HepG2 (cell line): ENCODE results near the gene CTSV. TPM values are rescaled to one million over a fixed set of nuclear protein-coding genes. Genes with fewer than 3 reads are reported as not detected.

Experiments
- AHDC1 ChIP-seq: sonication (generic); formaldehyde crosslinking; IDR thresholded peaks from 2 replicates; pipeline ENCODE4 v1.5.1; 2020; ENCODE audit warnings: mild to moderate bottlenecking, missing genetic modification reagents, borderline replicate concordance
- ATF1 ChIP-seq: IDR thresholded peaks from 2 replicates; pipeline ENCODE4 v1.6.1; 2016; ENCODE audit warnings: mild to moderate bottlenecking, control low read depth
- CEBPG ChIP-seq: IDR thresholded peaks from 2 replicates; pipeline ENCODE4 v1.6.1; 2016
- GABPA ChIP-seq, 2 experiments: IDR thresholded peaks; 2 replicates each; pipeline ENCODE4 v1.6.1; 2011 to 2016; ENCODE audit warnings: low read depth in 2 of 2, low read length in 1 of 2, missing biosample characterization in 1 of 2, missing genetic modification characterization in 1 of 2
- GMEB1 ChIP-seq: sonication (generic); formaldehyde crosslinking; IDR thresholded peaks from 2 replicates; pipeline ENCODE4 v1.5.1; 2020; ENCODE audit warnings: missing genetic modification reagents, mild to moderate bottlenecking, borderline replicate concordance
- MAX ChIP-seq: IDR thresholded peaks from 2 replicates; pipeline ENCODE4 v1.6.1; 2012; ENCODE audit warnings: inconsistent platforms
- NFYC ChIP-seq: IDR thresholded peaks from 2 replicates; pipeline ENCODE4 v1.6.1; 2016; ENCODE audit warnings: missing genetic modification reagents, missing compliant biosample characterization
- NR2C2 ChIP-seq: sonication (generic); formaldehyde crosslinking; IDR thresholded peaks from 2 replicates; pipeline ENCODE4 v1.4.0; 2020; ENCODE audit warnings: missing genetic modification reagents, mild to moderate bottlenecking, moderate library complexity, borderline replicate concordance
- POGZ ChIP-seq: sonication (generic); formaldehyde crosslinking; IDR thresholded peaks from 2 replicates; pipeline ENCODE4 v1.4.0; 2020; ENCODE audit warnings: mild to moderate bottlenecking, missing genetic modification reagents
- RBFOX2 ChIP-seq: fragments of 200-400 bp; formaldehyde crosslinking; IDR thresholded peaks from 2 replicates; pipeline ENCODE4 v1.6.1; 2017; ENCODE audit warnings: low read depth, mild to moderate bottlenecking, low read length
- TEAD3 ChIP-seq: optimal IDR thresholded peaks from 2 replicates; pipeline ENCODE3; 2016; ENCODE audit warnings: borderline replicate concordance
- UBTF ChIP-seq: sonication (generic); formaldehyde crosslinking; IDR thresholded peaks from 2 replicates; pipeline ENCODE4 v1.4.0; 2020; ENCODE audit warnings: mild to moderate bottlenecking, missing genetic modification reagents
- ZBTB2 ChIP-seq: sonication (generic); formaldehyde crosslinking; IDR thresholded peaks from 2 replicates; pipeline ENCODE4 v1.8.0; 2022; ENCODE audit warnings: low read depth, missing genetic modification reagents
- ZFY ChIP-seq: sonication (generic); formaldehyde crosslinking; IDR thresholded peaks from 2 replicates; pipeline ENCODE4 v1.4.0; 2020; ENCODE audit warnings: missing genetic modification reagents
- ZNF782 ChIP-seq: sonication (generic); formaldehyde crosslinking; IDR thresholded peaks from 2 replicates; pipeline ENCODE4 v1.4.0; 2020; ENCODE audit warnings: missing genetic modification reagents, mild to moderate bottlenecking, borderline replicate concordance
- ZZZ3 ChIP-seq: sonication (generic); formaldehyde crosslinking; IDR thresholded peaks from 2 replicates; pipeline ENCODE4 v1.4.0; 2020; ENCODE audit warnings: missing genetic modification reagents, mild to moderate bottlenecking, borderline replicate concordance
- polyA plus RNA-seq, 8 experiments: library from polyadenylated mRNA; depleted of rRNA in 3 of 8; stranded (reverse) in 7 of 8; unstranded in 1 of 8; fragments of >200 nt; fragmentation: Illumina TruSeq in 4 of 8; extraction: Trizol in 4 of 8; gene quantifications; 2 replicates each; pipeline versions ENCODE4 v1.2.1 to v1.2.3, GENCODE V29; 2011 to 2016; ENCODE audit warnings: low read depth in 4 of 8, missing spikeins in 1 of 8, mixed read lengths in 1 of 8; ENCODE audit not compliant: insufficient read depth in 1 of 8
- total RNA-seq, 5 experiments: library from RNA; depleted of rRNA; stranded (reverse); fragments of >200 nt; fragmentation: Illumina TruSeq; extraction: Trizol; gene quantifications; 2 replicates each; pipeline ENCODE4 v1.2.3, GENCODE V29; 2016; ENCODE audit warnings: low read depth in 1 of 5

CTSV gene
- total and polyA plus RNA-seq, 2 of the 13 experiments (the other 11 are each of a cell fraction or from before 2014, with no cell fraction given), result 10.6 to 12.6 TPM

GRCh38 chr9:97013151-97014132 is 25.5 kb downstream of the CTSV start (continued):
- TF ChIP-seq ZBTB2 (CRISPR knock-in tag) (0 out of 2 replicates have a peak, but pooled peaks have one; percentile 28), ZNF782 (CRISPR knock-in tag) (0 out of 2 replicates have a peak, but pooled peaks have one; percentile 59), POGZ (CRISPR knock-in tag) (peak; percentile 59), GMEB1 (peak; percentile 38; the same call in 1 of the 2 replicates), AHDC1 (0 out of 2 replicates have a peak, but pooled peaks have one; percentile 25), TEAD3 (CRISPR knock-in tag) (peak; percentile 20), NR2C2 (CRISPR knock-in tag) (peak; percentile 52; the same call in 1 of the 2 replicates), ZZZ3 (CRISPR knock-in tag) (0 out of 2 replicates have a peak, but pooled peaks have one; percentile 28), GABPA (IDR thresholded peaks at IDR 0.05; ENCODE audit: low read depth, low read length) (peak; percentile 51), GABPA (CRISPR knock-in tag; IDR thresholded peaks at IDR 0.05; ENCODE audit: low read depth) (peak; percentile 92), ZFY (CRISPR knock-in tag) (peak; percentile 77), MAX (peak; percentile 51), NFYC (CRISPR knock-in tag) (peak; percentile 28; the same call in 1 of the 2 replicates), CEBPG (CRISPR knock-in tag) (0 out of 2 replicates have a peak, but pooled peaks have one; percentile 4), ATF1 (peak; percentile 94), UBTF (CRISPR knock-in tag) (peak; percentile 36; the same call in 1 of the 2 replicates), RBFOX2 (peak; percentile 60)
